GM10847 (cell line): ENCODE measurements around the gene ZNF454.

Experiments
- POLR2A ChIP-seq: IDR thresholded peaks from 2 replicates; pipeline ENCODE4 v1.6.1; 2011; ENCODE audit not compliant: insufficient read length; ENCODE audit errors: extremely low read depth

ZNF454 gene

DNA sequence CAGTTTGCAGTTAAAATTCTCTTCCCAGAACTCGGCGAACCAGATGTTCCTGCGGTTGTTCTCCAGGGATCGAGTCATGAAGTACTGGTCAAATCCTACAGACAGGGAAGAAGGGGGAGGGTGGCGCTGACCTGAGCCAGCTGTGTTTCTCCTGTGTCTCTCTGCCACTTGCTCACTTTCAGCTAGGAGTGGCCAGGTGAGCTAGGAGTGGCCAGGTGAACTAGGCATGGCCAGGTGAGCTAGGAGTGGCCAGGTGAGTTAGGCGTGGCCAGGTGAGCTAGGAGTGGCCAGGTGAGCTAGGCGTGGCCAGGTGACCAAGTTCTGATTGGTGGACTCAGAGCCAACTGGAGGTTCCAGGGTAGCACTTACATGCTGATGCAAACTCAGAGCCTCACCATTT is 48.3 kb downstream of the ZNF454 start:
- TF ChIP-seq POLR2A: no peak

DNA sequence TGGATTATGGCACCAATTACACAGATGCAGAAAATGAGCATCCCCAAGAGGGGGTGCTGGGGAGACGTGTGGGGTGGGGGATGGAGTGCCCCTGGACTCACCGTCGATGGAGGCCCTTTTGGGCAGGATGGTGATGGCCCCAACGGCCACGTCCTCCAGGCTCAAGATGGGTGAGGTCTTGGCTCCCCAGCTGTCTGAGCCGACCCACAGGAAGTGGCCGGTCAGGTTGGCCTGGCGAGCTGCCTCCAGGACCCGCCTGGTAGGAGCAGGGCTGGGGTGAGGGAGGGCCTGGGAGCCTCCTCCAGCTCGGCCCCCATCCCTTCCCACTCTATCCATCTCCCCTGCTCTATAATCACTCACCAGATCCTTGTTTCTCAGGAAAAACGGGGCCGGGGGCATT is 49.5 kb downstream of the ZNF454 start:
- TF ChIP-seq POLR2A: no peak

DNA sequence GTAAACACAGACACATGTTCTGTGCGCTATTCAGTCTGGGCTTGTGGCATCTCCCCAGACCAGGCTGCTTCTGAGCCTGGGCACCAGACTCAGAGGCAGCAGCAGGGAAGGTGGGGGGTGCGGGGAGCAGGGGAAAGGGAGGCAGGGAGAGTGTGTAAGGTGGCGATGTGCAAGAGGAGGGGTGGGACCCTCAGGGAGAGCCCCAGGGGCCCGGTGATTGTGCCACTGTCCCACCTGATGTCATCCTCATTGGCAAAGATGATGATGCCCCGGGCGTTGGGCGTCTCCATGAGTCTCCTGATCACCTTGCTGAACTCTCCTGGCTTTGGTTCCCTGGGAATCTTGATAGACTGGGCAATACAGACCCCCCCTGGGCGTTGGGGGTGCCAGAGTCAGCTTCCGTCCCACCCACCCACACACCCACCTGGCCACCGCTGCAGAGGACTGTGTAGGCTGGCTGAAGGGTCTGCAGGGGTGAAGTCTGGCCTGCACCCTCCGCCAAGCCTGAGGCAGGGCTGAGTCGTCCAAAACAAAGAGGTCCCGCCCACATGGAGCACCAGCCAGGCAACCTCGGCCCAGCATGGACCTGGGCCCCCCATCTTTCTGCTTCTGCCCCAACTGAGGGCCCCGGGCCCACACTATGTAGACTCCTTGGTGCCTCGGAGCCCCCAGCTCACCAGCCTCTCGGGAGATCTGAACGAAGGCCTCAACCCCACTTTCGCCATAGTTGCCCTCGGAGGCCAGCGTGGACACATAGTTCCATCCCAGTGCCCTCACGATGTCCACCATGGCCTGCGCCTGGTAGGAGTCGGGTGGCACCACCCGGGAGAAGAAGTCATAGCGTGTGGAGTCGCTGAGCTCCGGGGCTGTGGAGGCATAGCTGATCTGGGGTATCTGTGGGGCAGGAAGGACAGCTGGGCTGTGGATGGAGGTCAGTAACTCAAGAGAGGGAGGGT is 50.5 kb downstream of the ZNF454 start:
- no peak for TF ChIP-seq POLR2A

DNA sequence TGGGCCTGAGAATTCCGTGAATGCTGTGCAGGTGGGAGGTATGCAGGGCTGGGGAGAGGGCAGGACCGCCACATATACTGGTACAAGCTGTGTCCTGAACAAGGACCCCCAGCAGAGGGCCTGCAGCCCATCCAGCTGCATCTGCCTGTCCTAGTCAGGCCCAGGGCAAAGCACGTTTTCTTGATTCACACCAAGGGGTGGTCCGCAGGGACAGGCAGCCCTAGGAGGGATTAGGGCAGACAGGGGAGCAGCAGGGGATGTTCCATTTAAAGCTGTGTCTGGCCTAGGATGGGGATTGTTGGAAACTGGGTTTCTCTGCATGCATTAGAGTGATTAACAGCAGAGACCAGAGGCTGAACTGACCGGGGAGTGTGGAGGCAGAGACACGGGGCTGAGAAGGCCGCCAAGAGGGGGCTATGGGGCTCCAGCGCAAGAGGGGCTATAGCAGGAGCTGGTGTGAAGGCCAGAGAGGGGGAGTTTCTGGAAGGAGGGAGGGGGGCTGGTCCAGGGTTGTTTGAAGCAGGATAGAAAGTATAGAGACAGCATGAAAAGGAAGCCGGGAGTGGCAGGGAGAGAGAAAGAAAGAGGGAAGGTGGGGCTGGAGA is 51.4 kb downstream of the ZNF454 start:
- no peak for TF ChIP-seq POLR2A

DNA sequence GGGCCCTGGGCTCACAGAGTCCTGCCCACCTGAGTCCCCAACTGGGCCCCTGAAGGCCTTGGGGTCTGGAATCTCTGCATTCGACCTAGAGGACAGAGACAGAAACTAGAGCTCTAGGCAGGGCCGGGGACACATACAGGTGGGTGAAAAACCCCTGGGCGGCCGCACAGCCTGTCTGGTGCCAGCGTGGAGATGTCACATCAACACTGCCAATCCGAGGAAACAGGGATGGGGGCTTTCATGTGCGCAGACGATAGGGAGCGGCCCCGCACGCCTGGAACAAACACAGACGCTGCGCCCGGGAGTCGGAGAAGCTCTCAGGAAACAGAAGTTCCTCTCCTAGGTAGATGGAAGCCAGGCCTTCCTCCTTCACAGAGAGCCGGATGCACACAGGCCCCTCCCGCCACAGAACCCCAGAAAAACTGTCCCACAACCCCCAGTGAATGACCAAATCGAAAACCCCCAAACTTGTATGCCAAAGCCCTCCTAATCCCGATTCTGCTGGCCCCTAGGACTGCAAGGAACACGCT is 52.3 kb downstream of the ZNF454 start:
- no peak for TF ChIP-seq POLR2A

DNA sequence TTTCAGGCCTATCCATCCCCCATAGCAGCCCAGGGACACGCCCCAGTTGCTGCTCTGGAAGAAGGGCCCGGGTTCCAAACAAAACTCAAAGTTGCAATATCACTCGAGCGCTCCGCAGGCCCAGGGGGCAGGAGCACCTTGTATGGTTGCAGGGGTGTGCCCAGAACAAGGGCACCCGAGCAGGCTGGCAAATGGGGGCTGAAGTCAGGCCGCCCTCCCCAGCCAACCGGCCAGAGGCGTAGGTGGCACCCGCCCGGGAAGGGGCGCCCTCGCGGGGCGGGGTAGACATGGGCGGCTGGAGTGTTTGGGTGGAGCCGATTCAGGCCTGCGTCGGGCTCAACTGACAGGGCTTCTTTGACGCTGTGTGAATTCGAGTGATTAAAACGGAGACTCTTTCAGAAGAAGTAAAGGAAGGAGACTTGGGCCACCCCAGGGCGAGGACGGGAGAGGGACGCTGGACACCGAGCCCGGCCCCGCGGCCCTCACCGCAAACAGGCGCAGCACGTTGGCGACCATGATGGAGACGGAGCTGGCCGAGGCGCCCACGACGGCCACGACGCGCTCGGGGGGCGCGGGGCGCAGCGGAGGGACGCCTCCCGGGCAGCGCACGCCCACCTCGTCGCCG is 53.1 kb downstream of the ZNF454 start:
- TF ChIP-seq POLR2A: no peak

DNA sequence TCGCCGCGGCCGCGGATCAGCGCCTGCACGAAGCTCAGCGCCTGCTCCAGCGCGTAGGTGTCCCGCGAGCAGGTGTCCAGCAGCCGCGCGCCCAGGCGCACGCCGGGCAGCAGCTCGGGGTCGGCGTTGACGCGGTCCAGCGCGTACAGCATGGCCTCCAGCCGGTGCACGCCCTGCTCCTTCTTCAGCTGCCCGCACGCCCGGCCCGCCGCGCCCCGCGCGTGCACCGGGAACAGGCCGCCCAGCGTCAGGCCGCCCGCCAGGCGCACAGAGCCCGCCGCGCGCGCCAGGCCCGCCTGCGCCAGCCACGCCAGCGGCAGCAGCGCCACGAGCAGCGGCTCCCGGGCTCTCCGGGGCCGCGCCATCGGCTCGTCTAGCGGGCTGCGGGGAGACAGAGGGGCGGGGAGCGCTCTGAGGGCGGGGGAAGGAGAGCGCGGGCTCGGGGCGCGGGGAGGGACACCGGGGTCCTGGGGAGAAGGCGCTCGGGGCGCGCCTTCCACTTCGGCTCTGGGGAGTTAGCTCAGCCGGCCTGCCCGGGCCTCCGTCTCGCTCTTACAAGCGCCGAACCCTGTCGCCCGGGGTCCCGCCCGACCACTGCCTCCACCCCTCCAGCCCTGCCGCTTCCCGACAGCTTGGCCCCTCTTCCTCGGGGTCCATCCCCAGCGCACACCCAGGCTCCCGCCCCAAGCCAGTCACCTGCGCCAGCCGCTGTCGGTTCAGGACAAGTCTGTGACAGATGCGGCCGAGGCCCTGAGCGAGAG is 53.8 kb downstream of the ZNF454 start, which contains the start of gene GRM6:
TSS of gene GRM6 (minus strand) at position 741 of the 761 bp plus-strand sequence. CDS start at position 365, 376 bp downstream.
- TF ChIP-seq POLR2A: no peak

DNA sequence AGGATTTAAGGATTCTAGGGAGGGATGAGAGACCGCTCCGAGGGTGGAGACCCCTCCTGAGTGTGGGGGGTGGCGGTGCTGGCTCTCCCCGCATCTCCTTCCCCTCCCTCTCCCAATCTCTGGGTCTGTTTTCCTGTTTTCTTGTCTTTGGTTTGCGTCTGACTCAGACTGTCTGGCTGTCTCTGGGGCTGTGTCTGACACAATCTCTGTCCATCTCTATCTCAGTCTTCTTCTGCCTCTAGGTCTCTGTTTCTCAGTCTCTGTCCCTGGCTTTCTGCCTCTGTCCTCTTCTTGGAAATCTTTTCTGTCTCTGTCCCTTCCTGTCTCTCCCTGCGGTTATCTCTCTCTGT is 54.3 kb downstream of the ZNF454 start:
- TF ChIP-seq POLR2A: no peak

DNA sequence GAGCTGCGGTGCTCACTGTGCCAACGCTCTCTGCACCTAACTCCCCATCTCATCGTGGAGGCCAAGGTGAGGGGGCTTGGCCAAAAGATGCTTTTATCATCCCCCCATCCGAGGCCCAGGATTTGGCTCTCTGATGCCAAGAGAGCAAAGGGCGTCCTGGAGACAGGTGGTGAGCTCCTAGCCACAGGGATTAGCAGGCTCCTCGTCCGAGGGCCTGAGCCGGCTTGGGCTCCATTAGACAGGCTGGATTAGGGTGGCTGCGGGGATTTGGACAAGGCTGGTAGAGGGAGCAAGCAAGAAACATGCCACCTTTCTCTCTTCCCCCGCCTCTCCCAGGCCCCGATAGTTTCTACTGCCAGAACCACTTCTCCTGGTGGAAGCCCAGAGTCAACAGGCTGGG is 55.2 kb downstream of the ZNF454 start:
- no peak for TF ChIP-seq POLR2A

DNA sequence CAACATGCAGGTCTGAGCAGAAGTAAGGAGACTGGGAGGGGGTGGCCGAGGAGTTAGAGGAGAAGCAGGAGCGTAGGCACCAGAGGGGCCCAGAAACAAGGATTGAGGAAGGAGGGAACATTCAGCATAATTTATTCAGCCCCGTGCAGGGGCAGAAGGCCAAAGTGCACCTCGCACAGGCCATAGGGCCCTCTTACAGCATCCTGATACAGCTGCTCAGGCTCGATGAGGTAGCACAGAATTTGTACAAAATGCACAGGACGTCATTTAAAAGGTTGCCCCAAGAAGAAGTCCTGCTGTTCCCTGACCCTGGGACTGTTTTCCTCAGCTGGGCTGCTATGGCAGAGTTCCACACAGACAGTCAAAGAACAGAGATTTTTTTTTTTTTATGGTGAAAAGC is 56.2 kb downstream of the ZNF454 start:
- TF ChIP-seq POLR2A: no peak

DNA sequence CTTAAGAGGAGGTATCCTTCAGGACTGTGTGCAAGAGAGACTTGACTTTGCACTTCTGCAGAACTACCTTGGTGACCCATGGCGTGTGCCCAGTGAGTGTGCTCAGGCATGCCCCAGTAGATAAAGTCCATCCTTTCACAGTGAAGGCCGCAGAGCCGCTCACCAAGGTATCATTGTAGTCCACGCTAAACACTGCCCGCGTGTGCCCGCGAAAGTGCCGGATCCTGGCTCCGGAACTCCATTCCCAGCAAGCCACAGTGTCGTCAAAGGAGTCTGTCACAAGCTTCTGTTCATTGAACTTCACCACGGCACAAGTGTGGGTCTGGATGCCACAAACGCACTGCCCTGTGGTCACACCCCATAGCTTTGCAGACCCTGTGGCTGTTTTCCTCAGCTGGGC is 57.4 kb downstream of the ZNF454 start:
- no peak for TF ChIP-seq POLR2A

DNA sequence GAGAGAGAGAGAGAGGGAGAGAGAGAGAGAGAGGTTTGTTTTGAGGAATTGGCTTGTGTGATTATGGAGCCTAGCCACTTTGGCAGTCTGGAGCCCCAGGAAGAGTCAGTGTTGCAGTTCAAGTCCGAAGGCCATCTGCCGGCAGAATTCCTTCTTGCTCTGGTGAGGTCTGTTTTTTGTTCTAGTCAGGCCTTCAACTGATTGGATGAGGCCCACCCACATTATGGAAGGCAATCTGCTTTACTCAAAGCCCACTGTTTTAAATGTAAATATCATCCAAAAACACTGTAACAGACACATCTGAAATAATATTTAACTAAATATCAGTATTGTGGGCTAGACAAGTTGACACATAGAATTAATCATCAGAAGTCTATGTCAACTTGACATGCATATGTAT is 65.6 kb downstream of the ZNF454 start:
- TF ChIP-seq POLR2A: no peak

DNA sequence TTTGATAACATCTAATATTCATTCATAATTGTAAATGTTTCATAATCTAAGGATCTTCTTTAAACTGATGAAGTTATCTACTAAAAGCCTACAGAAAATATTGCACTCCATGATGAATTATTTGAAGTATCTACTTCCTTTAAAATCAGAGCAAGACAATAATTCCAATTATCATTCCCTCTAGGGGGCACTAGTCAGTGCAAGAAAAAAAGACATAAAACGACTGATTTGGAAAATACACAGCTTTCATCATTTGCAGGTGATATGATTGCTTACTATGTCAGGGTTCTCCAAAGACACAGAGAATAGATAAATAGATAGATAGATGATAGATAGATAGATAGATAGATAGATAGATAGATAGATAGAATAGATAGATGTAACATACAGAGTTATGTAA is 67.7 kb downstream of the ZNF454 start:
- TF ChIP-seq POLR2A: no peak
